GM03348 (cell line): ENCODE measurements around the gene PTPMT1.
"Not testable (repeated sequence)": the region's sequence is repeated elsewhere in the genome, so short reads cannot be mapped to it uniquely, and the experiment has no call there.

Source experiments
- DNase-seq: peaks from one replicate; pipeline ENCODE4 v3.0.0; 2012; ENCODE audit warnings: low spot score

The PTPMT1 gene

DNA sequence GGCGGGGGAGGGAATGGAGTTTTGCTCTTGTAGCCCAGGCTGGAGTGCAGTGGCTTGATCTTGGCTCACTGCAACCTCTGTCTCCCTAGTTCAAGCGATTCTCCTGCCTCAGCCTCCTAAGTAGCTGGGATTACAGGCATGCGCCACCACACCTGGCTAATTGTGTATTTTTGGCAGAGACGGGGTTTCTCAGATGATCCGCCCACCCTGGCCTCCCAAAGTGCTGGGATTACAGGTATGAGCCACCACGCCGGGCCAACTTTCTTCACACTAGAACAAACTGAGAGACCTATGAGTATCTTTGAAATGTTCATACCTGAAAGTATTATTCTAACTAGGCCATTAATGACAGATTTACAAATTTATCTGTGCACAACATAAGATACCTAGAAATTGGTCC is 19.1 kb upstream of the PTPMT1 start:
- DNase-seq = not testable (repeated sequence)

DNA sequence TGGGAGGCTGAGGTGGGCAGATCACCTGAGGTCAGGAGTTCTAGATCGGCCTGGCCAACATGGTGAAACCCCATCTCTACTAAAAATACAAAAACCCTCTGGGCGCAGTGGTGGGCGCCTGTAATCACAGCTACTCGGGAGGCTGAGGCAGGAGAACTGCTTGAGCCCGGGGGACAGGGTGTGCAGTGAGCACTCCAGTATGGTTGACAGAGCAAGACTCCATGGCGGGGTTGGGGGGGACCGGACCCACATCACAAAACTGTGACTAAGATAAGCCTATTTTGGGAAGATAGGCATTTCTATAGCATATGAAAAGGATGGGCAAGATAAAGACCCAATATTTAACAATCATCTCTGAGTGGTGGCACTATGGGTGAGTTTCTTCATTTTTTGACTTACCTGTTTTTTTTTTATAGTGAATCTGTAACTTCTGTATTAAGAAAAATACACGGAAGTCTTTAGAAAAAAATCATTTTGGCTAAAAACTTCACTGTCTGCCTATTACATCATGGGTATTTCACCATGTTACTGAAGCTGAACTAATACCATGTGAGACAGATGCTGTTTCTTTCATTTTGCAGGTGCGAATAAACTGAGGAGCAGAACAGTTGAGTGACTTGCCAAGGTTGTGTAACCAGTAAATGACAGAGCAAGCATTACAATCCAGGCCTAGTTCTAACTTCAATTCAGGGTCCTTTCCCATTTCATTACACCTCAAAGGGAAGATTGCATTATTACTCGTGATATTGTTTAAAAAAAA is 14.9 kb upstream of the PTPMT1 start:
- DNase-seq = no peak

GRCh38 chr11:47551086-47551485 is 14.3 kb upstream of the PTPMT1 start:
- DNase-seq = peak; percentile 29

- DNase-seq = peak; percentile 44
Measured at GRCh38 chr11:47552056-47552565, 13.3 kb upstream of the PTPMT1 start.

GRCh38 chr11:47552566-47553405 is 12.6 kb upstream of the PTPMT1 start, which contains the start of gene CELF1:
TSS of gene CELF1 (minus strand) at chr11:47553132. CDS start at chr11:47499523, 53,609 bp downstream.
- DNase-seq = peak; percentile 94

GRCh38 chr11:47553406-47553743 is 12.0 kb upstream of the PTPMT1 start:
- DNase-seq = no peak

- DNase-seq = not testable (repeated sequence)
Measured at GRCh38 chr11:47557004-47557403, 8.4 kb upstream of the PTPMT1 start.

DNA sequence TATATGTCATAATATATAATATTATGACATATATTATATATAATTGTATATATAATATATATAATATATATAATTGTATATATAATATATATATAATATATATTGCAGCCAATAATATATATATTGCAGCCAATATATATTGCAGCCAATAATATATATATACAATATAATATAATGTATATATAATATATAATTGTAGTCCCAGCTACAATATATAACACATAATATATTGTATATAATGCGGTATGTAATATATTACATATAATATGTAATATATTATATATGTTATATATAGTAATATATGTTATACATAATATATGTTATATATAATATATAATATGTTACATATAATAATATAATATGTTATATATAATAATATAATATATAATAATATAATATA is 6.7 kb upstream of the PTPMT1 start:
- DNase-seq = no peak

- no peak for DNase-seq
Measured at GRCh38 chr11:47560426-47560825, 5.0 kb upstream of the PTPMT1 start.

DNA sequence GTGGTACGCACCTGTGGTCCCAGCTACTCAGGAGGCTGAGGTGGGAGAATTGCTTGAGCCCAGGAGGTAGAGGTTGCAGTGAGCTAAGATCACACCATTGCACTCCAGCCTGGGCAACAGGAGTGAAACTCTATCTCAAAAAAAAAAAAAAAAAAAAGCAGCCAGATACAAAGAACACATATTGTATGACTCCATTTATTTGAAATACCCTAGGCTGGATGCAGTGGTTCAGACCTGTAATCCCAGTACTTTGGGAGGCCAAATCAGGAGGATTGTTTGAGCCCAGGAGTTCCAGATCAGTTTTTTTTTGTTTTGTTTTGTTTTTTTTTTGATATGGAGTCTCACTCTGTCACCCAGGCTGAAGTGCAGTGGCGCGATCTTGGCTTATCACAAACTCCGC is 3.0 kb upstream of the PTPMT1 start:
- not testable (repeated sequence) for DNase-seq

GRCh38 chr11:47564366-47564765 is 1.0 kb upstream of the PTPMT1 start:
- not testable (repeated sequence) for DNase-seq

DNA sequence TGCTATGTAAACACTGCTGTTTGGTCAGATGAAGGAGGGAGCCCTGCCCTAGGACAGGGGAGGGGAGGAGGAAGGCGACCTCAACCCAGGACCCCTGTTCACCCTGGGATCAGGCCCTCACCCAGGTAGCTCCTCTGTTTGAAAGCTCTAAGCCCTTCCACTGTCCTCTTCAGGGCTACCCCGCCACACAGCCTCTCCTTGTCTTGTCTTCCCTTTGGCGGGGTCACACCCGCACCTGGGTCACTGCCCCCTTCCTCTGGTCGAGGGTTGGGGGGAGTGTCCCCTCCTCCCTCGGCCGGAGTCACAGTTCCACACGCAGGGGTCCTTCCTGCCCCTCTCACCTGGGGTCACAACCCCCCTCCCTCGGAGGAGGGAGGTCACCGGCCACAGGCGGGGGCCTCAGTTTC is 463 bp upstream of the PTPMT1 start:
- DNase-seq = no peak

DNA sequence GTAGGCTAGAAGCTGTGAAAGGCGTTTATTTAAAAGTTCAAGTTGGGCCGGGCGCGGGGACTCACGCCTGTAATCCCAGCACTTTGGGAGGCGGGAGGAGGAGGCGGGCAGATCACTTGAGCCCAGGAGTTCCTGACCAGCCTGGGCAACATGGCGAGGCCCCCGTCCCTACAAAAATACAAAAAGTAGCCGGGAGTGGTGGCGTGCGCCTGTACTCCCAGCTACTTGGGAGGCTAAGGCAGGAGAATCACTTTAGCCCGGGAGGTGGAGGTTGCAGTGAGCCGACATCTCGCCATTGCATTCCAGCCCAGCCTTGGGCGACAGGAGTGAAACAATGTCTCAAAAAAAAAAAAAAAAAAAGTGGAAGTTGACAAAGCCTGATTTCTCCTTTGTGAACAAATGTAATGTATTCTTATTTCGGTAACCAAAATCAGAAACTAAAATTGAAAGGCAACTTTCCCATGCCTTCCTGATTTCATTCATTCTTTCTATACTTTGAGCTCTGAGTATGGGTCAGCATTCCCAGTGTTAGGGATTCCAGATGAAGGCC is 825 bp downstream of the PTPMT1 start:
- DNase-seq = no peak

- no peak for DNase-seq
Measured at GRCh38 chr11:47569646-47570045, 4.2 kb downstream of the PTPMT1 start.

GRCh38 chr11:47570651-47571356 is 5.4 kb downstream of the PTPMT1 start:
- no peak for DNase-seq

DNA sequence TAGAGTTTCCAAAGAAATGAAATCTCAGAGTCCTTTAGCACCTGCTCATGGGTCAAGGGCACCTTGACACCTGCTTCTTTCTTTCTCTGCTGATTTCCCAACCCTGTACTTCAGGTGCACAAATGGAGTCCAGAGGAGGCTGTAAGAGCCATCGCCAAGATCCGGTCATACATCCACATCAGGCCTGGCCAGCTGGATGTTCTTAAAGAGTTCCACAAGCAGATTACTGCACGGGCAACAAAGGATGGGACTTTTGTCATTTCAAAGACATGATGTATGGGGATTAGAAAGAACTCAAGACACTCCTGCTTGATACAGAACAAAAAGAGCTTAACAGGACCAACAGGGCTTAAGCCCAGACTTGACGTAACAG is 5.9 kb downstream of the PTPMT1 start:
- DNase-seq = no peak

DNA sequence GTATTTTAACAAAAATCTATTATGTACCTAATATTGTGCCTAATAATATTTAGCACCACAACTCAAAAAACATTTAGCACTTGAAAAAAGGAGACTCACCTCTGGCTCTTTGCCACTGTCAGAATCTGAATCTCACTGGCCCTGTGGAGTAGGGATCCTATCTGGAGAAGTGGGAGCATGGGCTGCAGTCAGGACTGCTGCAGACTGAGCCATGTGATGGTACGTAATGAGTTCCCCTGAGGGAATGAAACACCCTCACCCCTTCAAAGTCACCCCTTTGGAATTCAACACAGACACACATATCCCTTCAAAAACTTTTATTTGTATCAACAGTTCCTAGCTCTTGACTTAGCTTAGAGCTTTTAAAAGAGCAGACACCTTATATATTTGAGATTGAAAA is 6.5 kb downstream of the PTPMT1 start:
- peak; percentile 71 for DNase-seq

- no peak for DNase-seq
Measured at GRCh38 chr11:47572715-47573255, 7.4 kb downstream of the PTPMT1 start.

DNA sequence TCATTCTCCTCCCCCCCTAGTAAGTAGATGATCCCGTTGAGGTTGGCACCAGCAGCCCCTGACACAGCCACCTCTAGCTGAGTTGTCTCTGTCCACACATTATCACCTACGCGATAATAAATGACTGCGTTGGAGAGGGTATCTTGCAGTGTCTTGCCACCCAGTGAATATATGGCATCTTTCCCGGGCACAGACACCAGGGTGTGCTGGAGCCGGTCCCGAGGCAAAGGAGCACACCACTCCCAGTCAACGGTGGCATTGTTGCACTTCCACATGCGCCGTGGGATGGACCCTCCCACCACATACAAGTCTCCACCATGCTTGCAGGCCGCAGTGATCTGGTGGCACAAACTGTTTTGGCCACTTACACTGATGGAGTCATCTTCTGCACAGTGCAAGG is 7.9 kb downstream of the PTPMT1 start:
- DNase-seq = no peak

DNA sequence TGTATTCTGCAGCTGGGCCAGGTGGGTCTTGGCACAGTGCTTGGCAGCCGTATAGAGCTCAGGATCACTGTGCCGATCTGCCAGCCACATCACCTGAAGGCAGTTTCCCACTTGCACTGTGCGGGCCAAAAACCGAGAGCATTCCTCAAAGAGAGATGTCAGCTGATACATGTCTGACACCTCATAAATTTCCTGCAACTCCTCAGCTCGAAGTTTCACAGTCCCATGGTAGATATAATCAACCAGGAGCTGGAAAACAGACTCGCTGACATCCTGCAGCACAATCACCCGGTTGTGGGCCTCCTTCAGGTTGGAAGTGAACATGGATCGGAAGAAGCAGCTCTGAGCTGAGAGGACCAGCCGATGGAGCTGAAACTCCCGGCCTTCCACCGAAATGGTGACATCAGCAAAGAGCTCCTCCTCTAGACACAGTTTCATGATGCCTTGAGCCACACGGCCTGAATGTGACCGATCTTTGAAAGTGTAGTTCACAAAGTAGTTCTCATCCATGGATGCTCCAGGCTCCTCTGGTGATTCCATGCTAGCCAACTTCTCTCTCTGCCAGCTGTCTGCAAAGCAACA is 12.2 kb downstream of the PTPMT1 start:
- DNase-seq = no peak
